ENCODE data around the gene GPR3. TPM values are rescaled to one million over a fixed set of nuclear protein-coding genes. Genes with fewer than 3 reads are reported as not detected.

The GPR3 gene
- total RNA-seq, 1 donor from 2014 or later = 1.9 TPM

GRCh38 chr1:27413004-27413403 is 20.6 kb downstream of the GPR3 start:
- H3K9me3 Mint-ChIP-seq = no peaks in the 10 kb centered on the region
- peaks cover 47% of the 10 kb centered on the region for H3K36me3 Mint-ChIP-seq

DNA sequence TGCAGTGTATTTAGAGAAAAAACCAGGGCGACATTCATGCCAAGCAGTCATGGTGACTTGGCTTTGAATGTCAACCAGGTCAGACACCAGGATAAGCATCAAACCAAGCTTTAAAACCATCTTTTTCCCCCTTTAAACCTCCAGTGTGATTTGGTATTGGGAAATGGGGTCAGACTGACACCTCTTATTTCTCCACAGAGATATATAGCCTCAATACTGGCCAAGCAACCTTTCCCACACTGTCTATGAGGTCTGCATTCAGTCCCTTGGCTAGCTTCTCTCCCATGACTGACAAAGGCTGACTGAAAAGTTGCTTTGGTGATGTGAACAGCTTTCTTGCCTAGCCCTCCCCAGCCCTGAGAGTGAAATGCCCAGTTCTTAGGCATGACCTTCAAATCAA is 21.7 kb downstream of the GPR3 start:
- no peak for TF ChIP-seq CTCF (conservative IDR thresholded peaks at IDR 0.05)
- Mint-ChIP-seq H3K4me3 (no peak overlapping the region), H3K27me3 (no peaks in the 10 kb centered on the region), H3K9me3 (no peaks in the 10 kb centered on the region), H3K36me3 (peaks cover 41% of the 10 kb centered on the region), H3K4me1 (ENCODE audit: unreplicated experiment) (peaks cover 22% of the 10 kb centered on the region), H3K27ac (no peak overlapping the region)
- DNase-seq (ENCODE audit: extremely low spot score, unreplicated experiment) = no peak

More at GRCh38 chr1:27413004-27413403, 20.6 kb downstream of the GPR3 start:
- DNase-seq (ENCODE audit: extremely low spot score, unreplicated experiment) = no peak
- Mint-ChIP-seq H3K27ac (no peak overlapping the region), H3K4me3 (no peak overlapping the region), H3K4me1 (ENCODE audit: unreplicated experiment) (peaks cover 11% of the 10 kb centered on the region), H3K27me3 (no peaks in the 10 kb centered on the region)
- no peak for TF ChIP-seq CTCF (conservative IDR thresholded peaks at IDR 0.05)

- peaks cover 35% of the 10 kb centered on the region for H3K36me3 Mint-ChIP-seq
- DNase-seq (ENCODE audit: extremely low spot score, unreplicated experiment) = no peak
- H3K27me3 Mint-ChIP-seq = no peaks in the 10 kb centered on the region
- H3K4me3 Mint-ChIP-seq = no peak overlapping the region
- H3K4me1 Mint-ChIP-seq (ENCODE audit: unreplicated experiment) = peaks cover 23% of the 10 kb centered on the region
- no peaks in the 10 kb centered on the region for H3K9me3 Mint-ChIP-seq
- H3K27ac Mint-ChIP-seq = peak overlapping the region; percentile 41
- peak; percentile 72 for TF ChIP-seq CTCF (conservative IDR thresholded peaks at IDR 0.05)
Observed at GRCh38 chr1:27416387-27417111, 24.1 kb downstream of the GPR3 start.

GRCh38 chr1:27417713-27418112 is 25.3 kb downstream of the GPR3 start:
- Mint-ChIP-seq H3K27ac (peak overlapping the region; percentile 77), H3K27me3 (no peaks in the 10 kb centered on the region), H3K36me3 (peaks cover 31% of the 10 kb centered on the region), H3K4me1 (ENCODE audit: unreplicated experiment) (peaks cover 27% of the 10 kb centered on the region), H3K4me3 (no peak overlapping the region), H3K9me3 (no peaks in the 10 kb centered on the region)
- no peak for DNase-seq (ENCODE audit: extremely low spot score, unreplicated experiment)
- TF ChIP-seq CTCF (conservative IDR thresholded peaks at IDR 0.05) = no peak

DNA sequence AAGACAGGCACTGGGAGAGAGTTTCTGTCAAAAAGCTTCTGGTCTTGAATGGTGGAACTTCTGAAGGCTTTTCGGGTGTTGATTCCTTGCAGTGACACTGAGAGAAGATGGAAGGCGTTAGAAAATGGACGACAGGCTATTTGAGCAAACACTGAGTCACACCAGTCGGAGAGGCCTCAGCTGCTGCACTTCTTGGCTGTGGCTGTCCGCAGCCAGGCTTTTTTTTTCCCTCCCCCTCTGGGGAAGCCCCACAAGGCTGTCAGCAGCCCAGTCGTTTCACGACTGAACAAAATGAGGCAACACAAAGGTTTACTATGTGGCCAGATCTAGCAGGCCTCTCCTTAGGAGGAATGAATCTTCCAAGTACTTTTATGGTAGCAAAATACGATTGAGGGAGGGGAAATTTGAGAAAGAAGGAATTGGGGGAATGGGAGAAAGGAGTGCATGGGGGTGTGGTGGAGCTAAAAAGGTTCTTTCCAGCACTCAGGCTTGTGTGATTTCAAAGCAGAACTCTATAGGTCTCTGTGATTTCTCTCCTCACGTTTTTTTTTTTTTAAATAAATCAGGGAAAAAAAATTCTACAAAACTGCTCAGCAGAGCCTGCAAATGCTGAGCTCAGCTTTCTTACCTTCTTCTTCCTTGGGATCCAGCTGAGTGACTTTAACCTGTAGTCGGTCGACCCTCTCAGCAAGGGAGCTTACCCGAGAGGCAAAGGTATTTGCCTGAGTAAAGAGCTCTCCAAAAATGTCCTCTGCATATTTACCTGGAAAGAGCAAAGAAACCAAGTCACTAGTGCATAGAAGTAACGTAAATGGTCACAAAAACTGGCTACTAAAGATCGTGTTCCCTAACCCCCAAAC is 26.1 kb downstream of the GPR3 start:
- Mint-ChIP-seq H3K27me3 (no peaks in the 10 kb centered on the region), H3K27ac (peak overlapping the region; percentile 77), H3K36me3 (peaks cover 28% of the 10 kb centered on the region), H3K9me3 (no peaks in the 10 kb centered on the region), H3K4me1 (ENCODE audit: unreplicated experiment) (peaks cover 28% of the 10 kb centered on the region), H3K4me3 (peak overlapping the region; percentile 46)
- TF ChIP-seq CTCF (conservative IDR thresholded peaks at IDR 0.05) = no peak
- no peak for DNase-seq (ENCODE audit: extremely low spot score, unreplicated experiment)
